Measurements from ENCODE around the gene EPHB1.

DNA sequence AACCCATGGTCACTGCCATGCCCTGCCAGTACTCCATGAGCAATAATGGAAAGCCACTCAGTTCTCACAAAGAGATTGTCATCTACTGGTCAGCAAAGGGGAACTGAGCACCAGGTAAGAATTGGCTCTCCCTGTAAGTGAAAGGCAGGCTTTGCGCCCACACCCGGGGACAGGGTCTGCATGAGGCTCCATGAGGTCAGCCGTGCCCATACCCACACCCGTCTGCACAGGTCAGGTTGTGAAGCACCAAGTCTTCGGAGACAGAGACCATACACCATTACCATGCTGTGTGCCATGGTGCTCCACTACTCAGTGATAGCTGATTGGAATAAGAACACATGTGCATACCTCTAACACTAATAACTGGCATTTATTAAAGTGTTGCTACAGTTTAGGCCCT, 322.9 kb downstream of the EPHB1 start:
- TF ChIP-seq, protein P1, sequence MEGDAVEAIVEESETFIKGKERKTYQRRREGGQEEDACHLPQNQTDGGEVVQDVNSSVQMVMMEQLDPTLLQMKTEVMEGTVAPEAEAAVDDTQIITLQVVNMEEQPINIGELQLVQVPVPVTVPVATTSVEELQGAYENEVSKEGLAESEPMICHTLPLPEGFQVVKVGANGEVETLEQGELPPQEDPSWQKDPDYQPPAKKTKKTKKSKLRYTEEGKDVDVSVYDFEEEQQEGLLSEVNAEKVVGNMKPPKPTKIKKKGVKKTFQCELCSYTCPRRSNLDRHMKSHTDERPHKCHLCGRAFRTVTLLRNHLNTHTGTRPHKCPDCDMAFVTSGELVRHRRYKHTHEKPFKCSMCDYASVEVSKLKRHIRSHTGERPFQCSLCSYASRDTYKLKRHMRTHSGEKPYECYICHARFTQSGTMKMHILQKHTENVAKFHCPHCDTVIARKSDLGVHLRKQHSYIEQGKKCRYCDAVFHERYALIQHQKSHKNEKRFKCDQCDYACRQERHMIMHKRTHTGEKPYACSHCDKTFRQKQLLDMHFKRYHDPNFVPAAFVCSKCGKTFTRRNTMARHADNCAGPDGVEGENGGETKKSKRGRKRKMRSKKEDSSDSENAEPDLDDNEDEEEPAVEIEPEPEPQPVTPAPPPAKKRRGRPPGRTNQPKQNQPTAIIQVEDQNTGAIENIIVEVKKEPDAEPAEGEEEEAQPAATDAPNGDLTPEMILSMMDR (conservative IDR thresholded peaks at IDR 0.05 in 1 of 2, IDR thresholded peaks at IDR 0.05 in 1 of 2; ENCODE audit: extremely low read depth in 1 of 2, insufficient read depth in 1 of 2, low read depth in 1 of 2, low read length in 2 of 2): no peak
- TF ChIP-seq EZH2 (IDR thresholded peaks at IDR 0.05; ENCODE audit: borderline replicate concordance, low read length): no peak

Data from mammary epithelial cell (primary cell).